Bronchial epithelial cell (primary cell): ENCODE data around the gene SMYD3. TPM values are rescaled to one million over a fixed set of nuclear protein-coding genes. Genes with fewer than 3 reads are reported as not detected.

Experiments
- DNase-seq: peaks from one replicate; pipeline ENCODE4 v3.0.0-alpha.2; 2010; ENCODE audit warnings: low read depth
- FAIRE-seq: peaks from 2 replicates; lab custom pipeline; 2011; peaks lifted over from hg19 to GRCh38; lab: Jason Lieb, UNC
- H3K27me3 ChIP-seq: 2 replicates; pipeline ENCODE4 v1.5.1; 2011; ENCODE audit warnings: low read length; ENCODE audit not compliant: control insufficient read depth, insufficient read depth
- H3K36me3 ChIP-seq: 2 replicates; pipeline ENCODE4 v1.5.1; 2011; ENCODE audit warnings: low read length; ENCODE audit not compliant: control insufficient read depth, insufficient read depth
- H3K4me3 ChIP-seq: 2 replicates; pipeline ENCODE4 v1.5.1; 2011; ENCODE audit warnings: mild to moderate bottlenecking, low read depth, low read length, control low read depth
- total RNA-seq: library from RNA; depleted of rRNA; stranded (reverse); fragments of >200 nt; gene quantifications from 2 replicates; pipeline ENCODE4 v1.2.1, GENCODE V29; 2014
- TF ChIP-seq, protein P1 (sequence below): IDR thresholded peaks from 2 replicates; pipeline ENCODE4 v1.5.1; 2011; ENCODE audit warnings: mild to moderate bottlenecking, moderate library complexity, low read length, control low read depth, inconsistent platforms; ENCODE audit not compliant: insufficient read depth, severe bottlenecking

The SMYD3 gene
- total RNA-seq, 1 donor from 2014 or later: 17.4 TPM

DNA sequence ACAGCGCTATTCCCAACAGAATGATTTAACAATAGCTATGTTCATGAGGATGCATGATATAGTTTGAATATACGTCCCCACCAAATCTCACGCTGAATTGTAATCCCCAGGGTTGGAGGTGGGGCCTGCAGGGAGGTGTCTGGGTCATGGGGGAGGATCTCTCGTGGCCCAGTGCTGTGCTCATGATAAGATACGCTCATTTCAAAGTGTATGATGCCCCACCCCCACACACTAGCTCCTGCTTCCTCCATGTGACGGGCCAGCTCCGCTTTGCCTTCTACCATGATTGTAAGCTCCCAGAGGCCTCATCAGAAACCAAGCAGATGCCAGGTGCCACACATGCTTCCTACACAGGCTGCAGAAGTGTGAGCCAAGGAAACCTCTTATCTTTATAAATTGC is 93.6 kb downstream of the SMYD3 start:
- no peak for DNase-seq
- TF ChIP-seq, protein P1, sequence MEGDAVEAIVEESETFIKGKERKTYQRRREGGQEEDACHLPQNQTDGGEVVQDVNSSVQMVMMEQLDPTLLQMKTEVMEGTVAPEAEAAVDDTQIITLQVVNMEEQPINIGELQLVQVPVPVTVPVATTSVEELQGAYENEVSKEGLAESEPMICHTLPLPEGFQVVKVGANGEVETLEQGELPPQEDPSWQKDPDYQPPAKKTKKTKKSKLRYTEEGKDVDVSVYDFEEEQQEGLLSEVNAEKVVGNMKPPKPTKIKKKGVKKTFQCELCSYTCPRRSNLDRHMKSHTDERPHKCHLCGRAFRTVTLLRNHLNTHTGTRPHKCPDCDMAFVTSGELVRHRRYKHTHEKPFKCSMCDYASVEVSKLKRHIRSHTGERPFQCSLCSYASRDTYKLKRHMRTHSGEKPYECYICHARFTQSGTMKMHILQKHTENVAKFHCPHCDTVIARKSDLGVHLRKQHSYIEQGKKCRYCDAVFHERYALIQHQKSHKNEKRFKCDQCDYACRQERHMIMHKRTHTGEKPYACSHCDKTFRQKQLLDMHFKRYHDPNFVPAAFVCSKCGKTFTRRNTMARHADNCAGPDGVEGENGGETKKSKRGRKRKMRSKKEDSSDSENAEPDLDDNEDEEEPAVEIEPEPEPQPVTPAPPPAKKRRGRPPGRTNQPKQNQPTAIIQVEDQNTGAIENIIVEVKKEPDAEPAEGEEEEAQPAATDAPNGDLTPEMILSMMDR: no peak
- no peak for FAIRE-seq

DNA sequence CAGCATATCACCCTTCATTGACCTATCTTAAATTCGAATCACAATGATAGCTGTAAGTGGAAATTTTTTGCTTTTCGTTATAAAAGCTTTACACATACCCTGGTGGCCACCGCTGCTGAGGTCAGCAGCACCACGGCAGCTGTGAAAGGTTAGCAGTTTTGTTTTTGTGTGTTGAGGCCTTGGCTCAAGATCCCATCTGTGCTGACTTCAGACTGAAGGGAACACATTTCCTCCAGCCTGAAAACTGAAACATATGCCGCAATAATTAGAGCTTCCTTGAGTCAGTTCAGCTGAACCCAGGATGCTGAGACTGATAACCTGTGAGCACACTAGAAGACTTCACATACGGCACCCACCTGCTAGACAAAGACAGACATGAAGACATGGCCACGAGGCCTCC is 103.0 kb downstream of the SMYD3 start:
- DNase-seq: no peak
- no peaks in the 10 kb centered on the region for H3K27me3 ChIP-seq
- no peak for FAIRE-seq
- no peaks in the 10 kb centered on the region for H3K36me3 ChIP-seq
- no peak overlapping the region for H3K4me3 ChIP-seq
- TF ChIP-seq, protein P1: no peak

More for the DNA sequence above, 93.6 kb downstream of the SMYD3 start:
- Histone ChIP-seq H3K36me3 (no peaks in the 10 kb centered on the region), H3K4me3 (no peak overlapping the region), H3K27me3 (no peaks in the 10 kb centered on the region)

DNA sequence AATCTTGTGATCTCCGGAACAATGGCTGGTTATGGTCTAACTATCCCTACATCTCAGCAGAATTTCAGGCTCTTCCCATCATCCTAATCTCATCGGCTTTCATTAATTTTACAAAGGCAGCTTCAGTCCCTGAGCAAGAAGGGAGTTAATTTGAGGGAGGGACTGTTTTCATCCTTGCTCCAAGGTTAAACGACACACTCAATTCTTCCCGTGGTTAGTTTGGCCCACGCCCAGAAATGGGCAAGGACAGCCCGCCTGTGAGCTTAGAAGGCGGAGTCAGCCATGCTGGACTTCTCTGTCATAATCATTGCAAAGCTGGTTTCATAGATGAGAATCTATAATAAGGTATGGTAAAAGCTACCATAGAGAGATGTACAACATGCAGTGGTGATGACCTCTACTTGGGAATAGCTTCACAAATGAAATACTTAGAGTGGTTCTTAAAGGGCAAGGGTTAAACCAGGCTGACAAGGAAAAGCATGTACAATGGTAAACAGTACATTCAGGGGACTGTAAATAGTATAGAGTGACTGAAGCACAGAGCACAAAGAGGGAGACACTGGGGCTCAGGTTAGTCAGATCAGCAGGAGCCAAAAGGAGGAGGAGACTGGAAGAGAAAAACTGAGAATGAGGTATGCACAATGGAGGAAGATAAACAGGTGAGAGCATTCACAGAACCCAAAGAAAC is 108.8 kb downstream of the SMYD3 start:
- TF ChIP-seq, protein P1: no peak
- FAIRE-seq: no peak
- no peak overlapping the region for H3K4me3 ChIP-seq
- H3K27me3 ChIP-seq: no peaks in the 10 kb centered on the region
- no peak for DNase-seq
- no peaks in the 10 kb centered on the region for H3K36me3 ChIP-seq

DNA sequence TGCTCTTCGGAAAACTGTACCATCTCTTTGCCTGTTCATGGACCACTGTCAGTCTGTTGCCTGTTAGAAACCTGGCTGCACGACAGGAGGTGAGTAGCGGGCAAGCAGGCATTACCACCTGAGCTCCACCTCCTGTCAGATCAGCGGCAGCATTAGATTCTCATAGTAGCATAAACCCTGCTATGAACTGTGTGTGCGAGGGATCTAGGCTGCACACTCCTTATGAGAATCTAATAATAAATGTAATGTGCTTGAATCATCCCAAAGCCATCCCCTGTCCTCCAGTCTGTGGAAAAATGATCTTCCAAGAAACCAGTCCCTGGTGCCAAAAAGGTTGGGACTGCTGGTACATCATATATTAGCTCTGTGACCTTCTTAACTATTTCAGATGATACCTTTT is 110.0 kb downstream of the SMYD3 start:
- no peak for FAIRE-seq
- TF ChIP-seq, protein P1: no peak
- Histone ChIP-seq H3K4me3 (no peak overlapping the region), H3K27me3 (no peaks in the 10 kb centered on the region), H3K36me3 (no peaks in the 10 kb centered on the region)
- DNase-seq: no peak

DNA sequence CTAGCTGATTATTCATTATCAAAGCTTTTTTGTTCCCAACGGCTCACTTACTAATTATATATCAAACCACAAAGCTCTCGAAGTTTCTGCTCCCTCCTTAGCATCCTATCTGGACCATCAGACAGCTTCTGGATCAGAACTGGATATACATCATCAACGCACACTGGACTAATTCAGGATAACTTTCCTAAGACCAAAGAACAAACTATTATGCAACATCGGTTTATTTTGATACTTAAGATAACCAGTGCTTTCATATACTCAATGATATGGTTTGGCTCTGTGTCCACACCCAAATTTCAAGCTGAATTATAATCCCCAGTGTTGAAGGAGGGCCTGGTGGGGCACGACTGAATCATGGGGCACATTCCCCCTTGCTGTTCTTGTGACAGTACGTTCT is 110.8 kb downstream of the SMYD3 start:
- no peak overlapping the region for H3K4me3 ChIP-seq
- TF ChIP-seq, protein P1: no peak
- FAIRE-seq (no peak), DNase-seq (no peak)
- no peaks in the 10 kb centered on the region for H3K27me3 ChIP-seq
- no peaks in the 10 kb centered on the region for H3K36me3 ChIP-seq

- H3K4me3 ChIP-seq: no peak overlapping the region
- no peak for FAIRE-seq
- no peaks in the 10 kb centered on the region for H3K36me3 ChIP-seq
- no peaks in the 10 kb centered on the region for H3K27me3 ChIP-seq
- TF ChIP-seq, protein P1: no peak
- no peak for DNase-seq
These were observed 113.0 kb downstream of the SMYD3 start for GRCh38 chr1:246394121-246394520.
